GM19043 (cell line): Measurements from ENCODE around the gene NAB1.

ENCODE experiments used
- ATAC-seq: cut with Tn5 transposase; IDR thresholded peaks from one replicate; pipeline ENCODE4 v1.9.1; 2021; ENCODE audit warnings: low read depth; ENCODE audit not compliant: unreplicated experiment

The NAB1 gene

GRCh38 chr2:190668892-190669291, 20.0 kb downstream of the NAB1 start:
- ATAC-seq = no peak

DNA sequence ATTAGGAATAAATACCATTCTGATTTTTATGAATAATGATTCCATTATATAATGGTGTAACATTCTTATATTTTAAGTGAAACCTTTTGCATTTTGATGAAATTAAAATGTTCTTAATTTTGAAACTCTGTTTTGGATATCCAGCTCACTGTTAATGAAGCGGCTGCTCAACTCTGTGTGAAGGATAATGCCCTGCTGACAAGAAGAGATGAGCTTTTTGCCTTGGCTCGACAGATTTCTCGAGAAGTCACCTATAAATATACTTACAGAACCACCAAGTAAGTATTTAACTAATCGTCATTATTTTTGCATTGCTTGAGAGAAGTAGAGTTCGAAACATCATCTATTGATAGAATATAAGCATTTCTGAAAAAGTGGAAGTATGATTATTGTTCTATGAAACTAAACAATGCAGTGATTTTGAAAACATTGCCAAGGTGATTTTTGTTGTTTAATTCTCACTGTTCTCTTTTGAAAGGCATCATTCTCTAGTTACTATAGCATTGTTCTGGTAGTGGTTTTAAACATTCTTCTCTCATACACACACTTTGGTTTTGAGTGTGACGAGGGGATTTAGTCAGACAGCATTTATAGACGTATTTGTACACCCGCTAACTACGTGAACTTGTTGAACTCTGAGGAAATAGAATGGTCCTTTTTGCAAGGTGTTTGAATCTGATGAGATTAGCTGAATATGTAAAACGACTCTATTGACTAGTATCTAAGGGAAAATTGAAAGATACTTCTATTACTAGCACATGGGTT, 21.5 kb downstream of the NAB1 start:
- no peak for ATAC-seq

- ATAC-seq = peak; percentile 41
Measured at GRCh38 chr2:190674966-190675650, 26.2 kb downstream of the NAB1 start.

GRCh38 chr2:190677255-190677654, 28.4 kb downstream of the NAB1 start:
- no peak for ATAC-seq

DNA sequence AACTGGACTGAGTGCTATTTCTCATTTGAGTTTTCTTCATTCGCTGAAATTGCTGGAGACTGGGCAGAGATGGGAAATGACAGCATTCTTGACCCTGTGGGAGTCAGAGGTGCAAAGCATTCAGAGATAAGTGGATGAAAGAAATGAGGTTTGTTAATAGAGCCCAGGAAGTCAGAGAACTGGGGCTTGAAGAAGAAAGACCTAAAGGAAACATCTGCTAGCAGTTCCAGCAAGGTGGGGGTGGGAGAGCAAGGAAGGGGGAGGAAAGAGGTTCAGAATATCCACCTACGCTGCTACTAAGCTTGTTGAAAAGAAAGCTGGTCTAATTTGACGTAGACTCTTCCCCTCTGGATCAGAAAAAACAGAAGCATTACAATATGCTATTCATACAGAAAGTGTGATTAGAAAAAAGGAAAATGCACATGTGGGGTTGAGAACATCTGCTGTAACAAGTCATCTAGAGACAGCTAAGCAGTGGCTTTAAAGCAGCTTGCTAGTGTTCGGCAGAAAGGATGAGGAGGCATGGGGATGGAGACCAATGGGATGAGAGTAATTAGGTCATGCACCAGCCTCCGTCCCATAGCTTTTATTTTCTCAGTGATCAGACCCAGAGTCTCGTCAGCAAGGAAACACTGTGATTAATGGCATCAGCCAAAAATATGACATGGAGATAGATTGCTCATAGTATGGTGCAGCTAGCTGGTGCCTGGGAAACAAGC, 29.7 kb downstream of the NAB1 start:
- peak; percentile 55 for ATAC-seq

DNA sequence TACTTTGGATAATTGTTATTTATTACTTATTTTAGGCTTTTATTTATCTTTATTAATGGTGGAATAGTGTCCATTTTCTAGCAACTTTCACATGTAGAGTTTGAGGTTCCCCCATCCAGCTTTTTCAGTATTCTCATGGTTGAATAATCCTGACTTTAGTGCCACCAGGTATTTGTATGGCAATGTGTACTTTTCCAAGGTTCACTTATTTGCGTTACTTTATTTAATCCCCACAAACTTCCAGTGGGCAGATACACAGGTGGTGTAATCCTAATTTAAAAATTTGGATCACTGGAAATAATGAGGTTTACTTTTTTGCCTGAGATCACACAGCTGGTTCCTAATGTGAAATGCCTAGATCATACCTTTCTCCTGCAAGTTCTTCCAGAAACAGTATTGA, 30.5 kb downstream of the NAB1 start:
- ATAC-seq = no peak

DNA sequence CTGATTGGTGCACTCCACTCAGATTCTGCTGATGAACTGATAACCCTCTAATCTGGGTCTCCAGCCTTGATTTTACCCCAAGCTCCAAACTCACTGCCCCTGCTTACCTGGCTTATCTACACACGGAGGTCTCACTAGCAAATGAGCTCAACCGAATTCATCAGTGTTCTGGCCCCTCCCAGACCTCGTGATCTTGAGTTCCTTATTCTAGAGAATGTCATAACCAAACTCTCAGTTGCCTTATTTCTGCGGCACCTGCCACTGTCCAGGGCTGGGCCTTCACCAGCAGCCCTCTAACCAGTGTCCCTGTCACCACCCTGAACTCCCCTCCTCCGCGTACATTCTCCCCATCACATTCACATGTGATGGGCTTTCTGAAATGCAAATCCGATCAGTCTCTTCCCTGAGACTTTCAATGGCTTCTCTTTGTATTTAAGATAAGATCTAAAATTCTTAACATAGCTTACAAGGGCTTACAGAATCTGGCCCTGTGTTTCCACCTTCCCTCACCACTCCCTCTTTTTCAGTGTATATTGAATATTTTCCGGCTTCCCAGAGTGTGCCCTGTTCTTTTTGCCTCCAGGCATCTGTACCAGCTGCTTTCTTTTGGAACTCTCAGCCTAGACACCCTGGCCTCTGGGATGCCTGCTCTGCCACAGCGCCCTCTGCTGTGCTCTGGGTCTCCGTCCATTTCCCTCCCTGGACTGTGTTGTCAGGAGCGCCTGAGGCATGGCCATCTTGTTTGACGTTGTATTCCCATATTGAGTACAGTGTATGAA, 31.1 kb downstream of the NAB1 start:
- peak; percentile 45 for ATAC-seq

DNA sequence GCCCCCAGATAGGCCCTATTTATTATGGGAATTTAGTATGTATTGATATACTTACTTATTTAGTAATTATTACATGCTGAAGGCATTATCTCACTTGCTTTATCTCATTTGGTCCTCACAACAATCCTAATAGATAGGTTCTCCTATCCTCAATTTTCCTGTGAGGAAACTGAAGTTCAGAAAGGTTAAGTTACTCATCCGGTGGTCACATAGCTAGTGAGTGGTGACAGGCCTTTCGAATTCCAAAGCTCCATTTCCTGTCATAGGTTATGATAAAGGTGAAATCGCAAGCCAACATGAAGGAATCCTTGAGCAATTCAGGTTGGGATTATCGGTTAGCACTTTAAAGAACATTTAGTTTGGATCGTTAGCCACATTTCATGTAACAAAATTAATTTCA, 33.3 kb downstream of the NAB1 start:
- ATAC-seq = no peak

DNA sequence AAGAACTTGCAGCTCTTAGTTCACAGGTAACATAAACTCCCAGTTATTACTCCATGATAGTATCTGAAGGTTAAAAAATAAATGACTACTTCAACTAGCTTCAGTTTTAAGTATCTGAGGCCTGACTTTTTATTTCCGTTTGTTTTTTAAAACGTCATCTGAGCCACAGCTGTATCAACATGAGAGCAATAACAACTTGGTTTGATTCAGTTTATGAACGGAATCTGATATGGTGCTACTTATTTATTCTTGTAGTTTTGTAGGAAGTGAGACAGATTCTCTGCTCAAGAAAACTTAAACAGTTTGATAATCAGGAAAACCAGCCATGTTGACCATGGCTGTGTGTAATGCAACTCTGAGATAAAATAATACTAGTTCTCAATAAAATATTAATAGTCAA, 34.9 kb downstream of the NAB1 start:
- ATAC-seq = no peak

DNA sequence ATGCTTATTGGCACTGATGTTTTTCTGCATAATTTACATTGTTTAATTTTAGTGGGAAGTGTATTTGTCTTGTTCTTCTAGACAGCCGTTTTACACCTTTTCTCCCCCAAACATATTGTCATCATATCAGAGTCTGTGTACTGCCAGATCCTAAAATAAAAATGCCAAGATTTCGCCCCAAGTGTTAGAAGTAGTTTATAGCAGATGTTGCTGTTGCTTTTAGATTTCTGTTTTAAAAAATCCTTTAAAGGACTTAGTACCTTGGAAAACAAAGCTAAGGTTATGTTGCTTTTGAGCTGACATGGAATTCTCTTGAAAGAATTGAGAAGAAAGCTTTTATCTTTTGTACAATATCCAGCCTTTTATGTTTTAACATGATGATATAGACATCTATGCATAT, 36.0 kb downstream of the NAB1 start:
- ATAC-seq = no peak

DNA sequence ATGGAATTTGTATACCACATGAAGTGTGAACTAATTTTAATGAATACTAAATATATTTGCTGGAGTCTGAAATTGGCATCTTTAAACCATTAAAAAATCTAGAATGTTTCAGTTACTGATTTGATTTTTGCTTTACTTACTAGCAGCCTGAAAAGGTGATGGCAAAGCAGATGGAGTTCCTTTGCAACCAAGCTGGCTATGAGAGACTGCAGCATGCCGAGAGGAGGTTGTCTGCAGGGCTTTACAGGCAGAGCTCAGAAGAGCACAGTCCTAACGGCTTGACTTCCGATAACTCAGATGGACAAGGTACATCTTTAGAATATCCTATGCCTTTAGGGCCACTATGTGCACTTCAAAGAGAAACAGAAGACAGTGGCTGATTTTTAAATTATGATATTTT, 36.5 kb downstream of the NAB1 start:
- ATAC-seq = no peak

DNA sequence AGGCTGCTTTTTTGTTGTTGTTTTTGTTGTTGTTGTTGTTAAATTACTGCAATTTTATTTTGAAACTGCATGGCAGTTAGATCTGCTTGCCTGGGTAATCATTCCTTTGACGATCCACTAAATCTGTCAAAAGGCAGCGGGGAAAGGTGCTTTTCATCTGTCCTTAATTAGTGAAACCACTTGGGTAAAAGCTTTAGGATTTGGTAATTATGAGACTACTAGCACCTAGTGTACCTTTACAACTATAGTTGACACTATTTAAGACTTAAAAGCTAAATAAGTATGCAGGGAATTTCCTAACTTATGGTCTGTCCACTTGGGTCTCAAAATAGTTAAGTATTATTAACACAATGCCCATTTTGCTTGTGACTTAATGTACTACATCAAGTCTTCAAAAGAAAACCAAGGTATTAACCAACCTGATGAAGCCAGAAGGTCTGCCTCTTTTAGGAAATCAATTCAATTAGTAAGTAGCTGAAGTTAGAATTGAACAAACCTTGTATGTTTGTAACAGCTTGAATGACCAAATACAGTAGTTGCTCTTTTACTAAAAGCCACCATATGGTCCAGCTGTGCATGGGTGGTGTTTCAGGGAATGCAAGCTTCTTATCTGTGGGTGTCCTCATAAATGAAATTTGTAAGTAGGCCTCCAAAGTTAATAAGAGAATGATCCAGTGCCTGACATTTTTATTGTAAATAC, 44.8 kb downstream of the NAB1 start:
- ATAC-seq = no peak

DNA sequence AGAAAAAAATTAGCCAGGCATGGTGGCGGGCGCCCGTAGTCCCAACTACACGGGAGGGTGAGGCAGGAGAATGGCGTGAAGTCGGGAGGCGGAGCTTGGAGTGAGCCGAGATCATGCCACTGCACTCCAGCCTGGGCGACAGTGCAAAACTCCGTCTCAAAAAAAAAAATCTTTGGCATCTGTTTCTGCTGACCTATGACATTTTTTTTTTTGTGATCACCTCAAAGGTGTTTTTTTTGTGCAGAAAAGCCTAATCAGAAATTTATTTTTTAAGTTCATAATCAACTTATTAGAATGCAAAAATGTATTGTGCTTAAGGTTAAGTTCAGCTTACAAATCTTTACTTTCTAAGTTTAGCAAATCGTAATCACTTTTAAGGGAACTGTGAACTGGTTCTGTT, 45.6 kb downstream of the NAB1 start:
- no peak for ATAC-seq

DNA sequence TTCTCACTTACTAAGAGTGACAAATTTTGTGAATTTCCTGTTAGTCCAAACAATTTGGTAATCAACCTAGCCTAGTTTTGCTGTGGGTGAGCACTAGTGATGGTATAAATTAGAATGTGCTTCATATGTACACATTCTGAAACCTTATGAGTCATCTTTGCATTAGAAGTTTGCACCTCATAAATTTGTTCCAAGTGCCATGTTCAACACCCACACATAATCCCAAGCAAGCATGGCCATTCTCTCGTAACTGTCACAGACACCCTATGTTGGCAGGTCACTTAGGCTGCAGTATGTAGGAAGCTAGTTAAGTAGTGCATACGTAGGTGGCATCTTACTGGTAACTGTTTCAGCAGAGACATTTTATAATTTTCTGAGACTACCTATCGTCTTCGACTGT, 46.9 kb downstream of the NAB1 start:
- ATAC-seq = no peak

DNA sequence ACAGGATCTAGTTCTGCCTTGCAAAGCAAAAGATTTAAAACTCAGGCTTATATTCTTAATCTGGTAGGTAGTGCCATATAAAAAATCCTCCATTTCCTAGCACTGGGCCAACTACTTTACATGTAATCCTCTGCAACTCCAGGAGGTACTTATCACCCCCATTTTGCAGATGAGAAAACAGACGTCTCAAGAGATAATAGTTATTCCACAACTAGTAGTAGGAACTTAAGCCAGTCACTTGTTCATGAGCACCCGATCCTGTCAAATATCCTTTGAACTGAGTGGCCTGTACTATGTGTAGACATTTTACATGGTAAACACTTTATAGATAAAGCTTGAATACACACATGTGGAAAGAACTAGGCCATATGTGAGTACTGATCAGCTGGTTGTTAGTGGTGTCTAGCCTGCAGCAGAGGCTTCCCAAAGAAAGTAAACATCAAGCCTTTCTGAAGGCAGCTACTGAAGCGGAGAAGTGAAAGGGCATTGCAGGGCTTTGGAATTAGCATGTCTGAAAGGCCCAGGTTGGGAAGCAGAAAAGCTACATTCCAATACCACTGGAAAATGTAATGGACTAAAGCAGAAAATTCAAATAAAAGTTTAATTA, 48.0 kb downstream of the NAB1 start:
- no peak for ATAC-seq

GRCh38 chr2:190697421-190697820, 48.5 kb downstream of the NAB1 start:
- ATAC-seq = no peak

GRCh38 chr2:190698895-190699294, 50.0 kb downstream of the NAB1 start:
- ATAC-seq = no peak

DNA sequence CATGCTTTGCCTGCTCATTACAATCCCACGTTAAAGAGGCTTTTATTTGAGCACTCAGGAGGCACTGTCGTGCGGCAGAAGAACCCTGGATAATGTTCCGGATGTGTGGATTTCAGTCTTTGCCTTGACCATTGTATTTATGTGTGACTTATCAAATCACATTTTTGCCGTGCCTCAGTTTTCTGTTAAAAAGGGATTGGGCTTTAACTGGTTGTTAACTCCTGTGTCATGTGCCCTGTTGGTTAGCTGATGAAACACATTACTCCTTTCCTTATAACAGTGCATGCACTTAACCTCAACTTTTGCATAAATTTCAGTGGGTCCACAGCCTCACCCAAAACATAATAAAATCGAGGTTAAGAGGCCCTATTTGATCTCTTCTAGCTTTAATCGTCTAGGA, 52.7 kb downstream of the NAB1 start:
- ATAC-seq = no peak

DNA sequence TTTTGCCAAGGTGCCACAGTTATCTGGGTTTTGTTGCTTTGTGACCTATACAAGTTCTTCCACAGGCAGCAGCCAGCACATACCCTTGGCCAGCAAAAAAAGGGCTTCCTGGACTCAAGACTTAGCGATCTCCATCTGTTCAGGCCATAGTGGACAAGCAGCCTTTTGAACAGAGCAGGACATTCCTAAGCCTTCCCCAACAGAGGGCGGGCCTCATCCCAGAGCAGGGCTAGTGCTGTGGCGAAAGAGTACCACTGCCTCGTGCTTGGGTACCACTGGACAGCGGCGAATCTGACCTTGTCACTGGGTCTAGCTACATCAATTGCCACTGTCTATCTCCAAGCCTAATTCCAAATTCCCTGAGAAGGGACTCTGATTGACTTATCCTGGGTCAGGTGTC, 56.4 kb downstream of the NAB1 start:
- ATAC-seq = no peak

DNA sequence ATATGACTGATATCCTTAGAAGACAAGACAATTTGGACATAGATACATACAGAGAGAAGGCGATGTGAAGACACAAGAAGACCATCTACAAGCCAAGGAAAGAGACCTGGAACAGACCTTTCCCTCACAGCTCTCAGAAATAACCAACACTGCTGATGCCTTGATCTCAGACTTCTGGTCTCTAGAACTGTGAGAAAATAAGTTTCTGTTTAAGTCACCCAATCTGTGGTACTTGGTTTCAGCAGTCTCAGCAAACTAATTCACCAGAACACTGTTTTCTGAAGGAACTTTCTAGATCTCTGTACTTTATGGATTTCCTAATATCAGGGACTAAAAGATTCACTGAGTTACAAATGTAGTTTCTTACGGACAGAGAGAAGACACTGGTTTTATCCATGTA, 58.8 kb downstream of the NAB1 start:
- ATAC-seq = peak; percentile 64
